MM.1S (cell line): ENCODE data around the gene MAP4.

Experiments used
- DNase-seq: peaks from one replicate; pipeline ENCODE4 v3.0.0-alpha.2; 2015
- H2AFZ ChIP-seq: fragments of 300-600 bp; sonication (generic); 2 replicates; pipeline ENCODE4 v1.6.0; 2016; ENCODE audit warnings: antibody characterized with exemption, low read length
- H3F3A ChIP-seq: fragments of 300-600 bp; sonication (generic); 2 replicates; pipeline ENCODE4 v1.6.1; 2016; ENCODE audit warnings: mild to moderate bottlenecking, antibody characterized with exemption, low read length, moderate library complexity, mixed read lengths; ENCODE audit not compliant: insufficient read depth
- H3K27ac ChIP-seq: fragments of 300-600 bp; sonication (generic); 2 replicates; pipeline ENCODE4 v1.5.1; 2016; ENCODE audit warnings: mild to moderate bottlenecking, low read length
- H3K27me3 ChIP-seq: fragments of 300-600 bp; sonication (generic); replicated peaks from 2 replicates; pipeline ENCODE4 v1.6.0; 2016; ENCODE audit warnings: low read length; ENCODE audit not compliant: insufficient read depth
- H3K36me3 ChIP-seq: fragments of 300-600 bp; sonication (generic); replicated peaks from 2 replicates; pipeline ENCODE4 v1.6.1; 2016; ENCODE audit warnings: mild to moderate bottlenecking, low read length, mixed read lengths; ENCODE audit not compliant: insufficient read depth
- H3K4me1 ChIP-seq: fragments of 300-600 bp; sonication (generic); 2 replicates; pipeline ENCODE4 v1.6.1; 2016; ENCODE audit warnings: low read length, mixed read lengths
- H3K4me2 ChIP-seq: fragments of 300-600 bp; sonication (generic); 2 replicates; pipeline ENCODE4 v1.6.0; 2016; ENCODE audit warnings: low read depth, low read length
- H3K4me3 ChIP-seq: fragments of 300-600 bp; sonication (generic); 2 replicates; pipeline ENCODE4 v1.5.1; 2016; ENCODE audit warnings: low read length, mixed read lengths
- H3K79me2 ChIP-seq: fragments of 300-600 bp; sonication (generic); 2 replicates; pipeline ENCODE4 v1.6.1; 2016; ENCODE audit warnings: mixed run types, low read length, mixed read lengths
- H3K9ac ChIP-seq: fragments of 300-600 bp; sonication (generic); 2 replicates; pipeline ENCODE4 v1.6.1; 2016; ENCODE audit warnings: low read length, mixed read lengths
- H3K9me2 ChIP-seq: fragments of 300-600 bp; sonication (generic); replicated peaks from 2 replicates; pipeline ENCODE4 v1.6.1; 2016; ENCODE audit warnings: mild to moderate bottlenecking, low read length, mixed read lengths; ENCODE audit not compliant: insufficient read depth
- H3K9me3 ChIP-seq: fragments of 300-600 bp; sonication (generic); replicated peaks from 2 replicates; pipeline ENCODE4 v1.6.1; 2016; ENCODE audit warnings: mild to moderate bottlenecking, low read length, mixed read lengths; ENCODE audit not compliant: insufficient read depth
- H4K20me1 ChIP-seq: fragments of 300-600 bp; sonication (generic); 2 replicates; pipeline ENCODE4 v1.6.1; 2016; ENCODE audit warnings: mild to moderate bottlenecking, low read length, moderate library complexity, mixed read lengths; ENCODE audit not compliant: insufficient read depth
- EZH2 ChIP-seq: fragments of 300-600 bp; sonication (generic); optimal IDR thresholded peaks from 2 replicates; pipeline ENCODE3; 2017; ENCODE audit warnings: low read depth, mild to moderate bottlenecking, antibody characterized with exemption, low read length, mixed read lengths
- EZH2phosphoT487 ChIP-seq: fragments of 300-600 bp; sonication (generic); IDR thresholded peaks from 2 replicates; pipeline ENCODE4 v1.6.1; 2018; ENCODE audit warnings: antibody characterized with exemption, low read length
- TF ChIP-seq, protein P1 (sequence below): fragments of 300-600 bp; sonication (generic); IDR thresholded peaks from 2 replicates; pipeline ENCODE4 v1.5.1; 2016; ENCODE audit warnings: antibody characterized with exemption, low read length, mixed read lengths

Gene MAP4

DNA sequence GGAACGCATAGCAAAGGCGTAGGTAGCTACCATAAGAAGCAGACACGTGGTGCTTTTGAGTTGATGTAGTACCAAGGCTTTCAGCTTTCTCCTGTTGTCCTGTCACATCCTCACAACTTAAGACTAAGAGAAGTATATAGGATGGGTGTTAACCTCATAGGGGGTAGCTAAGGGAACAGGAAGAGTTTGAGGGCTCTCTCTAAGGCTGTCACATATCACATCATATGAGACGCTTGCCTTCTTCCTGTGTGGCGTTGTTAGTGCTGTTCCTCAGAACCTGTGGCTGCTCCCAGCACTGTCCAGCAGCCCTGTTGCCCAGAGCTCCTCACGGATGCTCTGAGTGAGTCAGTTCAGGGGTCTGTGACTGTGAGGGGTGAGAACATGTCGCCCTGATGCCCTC is 198.6 kb downstream of the MAP4 start:
- Histone ChIP-seq H3K9me3 (no peaks in the 10 kb centered on the region), H3F3A (no peaks in the 10 kb centered on the region), H3K27me3 (no peaks in the 10 kb centered on the region), H3K9ac (no peak overlapping the region), H3K4me3 (no peak overlapping the region), H3K9me2 (no peaks in the 10 kb centered on the region), H3K79me2 (no peaks in the 10 kb centered on the region), H3K4me1 (no peaks in the 10 kb centered on the region), H2AFZ (no peak overlapping the region), H3K4me2 (no peak overlapping the region), H4K20me1 (no peaks in the 10 kb centered on the region), H3K36me3 (no peaks in the 10 kb centered on the region), H3K27ac (no peak overlapping the region)
- TF ChIP-seq EZH2phosphoT487 (no peak), EZH2 (no peak)
- TF ChIP-seq, protein P1, sequence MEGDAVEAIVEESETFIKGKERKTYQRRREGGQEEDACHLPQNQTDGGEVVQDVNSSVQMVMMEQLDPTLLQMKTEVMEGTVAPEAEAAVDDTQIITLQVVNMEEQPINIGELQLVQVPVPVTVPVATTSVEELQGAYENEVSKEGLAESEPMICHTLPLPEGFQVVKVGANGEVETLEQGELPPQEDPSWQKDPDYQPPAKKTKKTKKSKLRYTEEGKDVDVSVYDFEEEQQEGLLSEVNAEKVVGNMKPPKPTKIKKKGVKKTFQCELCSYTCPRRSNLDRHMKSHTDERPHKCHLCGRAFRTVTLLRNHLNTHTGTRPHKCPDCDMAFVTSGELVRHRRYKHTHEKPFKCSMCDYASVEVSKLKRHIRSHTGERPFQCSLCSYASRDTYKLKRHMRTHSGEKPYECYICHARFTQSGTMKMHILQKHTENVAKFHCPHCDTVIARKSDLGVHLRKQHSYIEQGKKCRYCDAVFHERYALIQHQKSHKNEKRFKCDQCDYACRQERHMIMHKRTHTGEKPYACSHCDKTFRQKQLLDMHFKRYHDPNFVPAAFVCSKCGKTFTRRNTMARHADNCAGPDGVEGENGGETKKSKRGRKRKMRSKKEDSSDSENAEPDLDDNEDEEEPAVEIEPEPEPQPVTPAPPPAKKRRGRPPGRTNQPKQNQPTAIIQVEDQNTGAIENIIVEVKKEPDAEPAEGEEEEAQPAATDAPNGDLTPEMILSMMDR: no peak
- no peak for DNase-seq

DNA sequence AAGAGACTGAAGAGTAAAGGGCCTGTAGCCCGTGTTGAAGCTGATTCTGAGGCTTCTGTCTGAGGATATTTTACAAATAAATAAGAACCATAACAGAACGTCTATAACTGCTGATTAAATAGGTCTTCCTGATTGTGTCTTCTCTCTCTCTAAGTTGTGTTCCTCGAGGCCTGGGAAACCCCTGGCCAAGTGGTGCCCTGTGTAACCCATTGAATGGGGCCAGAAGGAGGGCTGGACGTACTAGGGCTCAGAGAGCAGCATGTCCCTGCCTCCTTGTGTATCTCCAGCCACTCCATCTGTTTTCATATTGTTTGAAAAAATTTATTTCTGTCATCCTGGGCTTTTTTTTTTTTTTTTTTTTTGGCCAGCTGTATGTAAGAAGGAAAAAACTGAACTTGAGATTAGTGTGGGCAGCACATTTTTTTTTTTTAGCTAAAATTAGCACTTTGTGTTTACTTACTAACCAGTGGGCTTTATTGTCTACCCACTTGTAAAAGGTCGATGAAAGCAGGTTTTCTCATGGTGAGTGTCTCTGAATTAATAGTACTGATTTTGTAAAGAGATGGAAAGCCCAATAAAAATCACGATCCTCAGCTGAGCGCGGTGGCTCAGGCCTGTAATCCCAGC is 202.6 kb downstream of the MAP4 start:
- Histone ChIP-seq H3K27me3 (no peaks in the 10 kb centered on the region), H3K4me1 (no peaks in the 10 kb centered on the region), H3F3A (no peaks in the 10 kb centered on the region), H3K27ac (no peak overlapping the region), H3K4me3 (no peak overlapping the region), H2AFZ (no peak overlapping the region), H3K36me3 (no peaks in the 10 kb centered on the region), H3K9ac (no peak overlapping the region), H3K4me2 (no peak overlapping the region), H3K79me2 (no peaks in the 10 kb centered on the region), H4K20me1 (no peaks in the 10 kb centered on the region), H3K9me3 (no peaks in the 10 kb centered on the region), H3K9me2 (no peaks in the 10 kb centered on the region)
- DNase-seq: no peak
- TF ChIP-seq, protein P1: no peak
- TF ChIP-seq EZH2phosphoT487: no peak
- TF ChIP-seq EZH2: no peak

DNA sequence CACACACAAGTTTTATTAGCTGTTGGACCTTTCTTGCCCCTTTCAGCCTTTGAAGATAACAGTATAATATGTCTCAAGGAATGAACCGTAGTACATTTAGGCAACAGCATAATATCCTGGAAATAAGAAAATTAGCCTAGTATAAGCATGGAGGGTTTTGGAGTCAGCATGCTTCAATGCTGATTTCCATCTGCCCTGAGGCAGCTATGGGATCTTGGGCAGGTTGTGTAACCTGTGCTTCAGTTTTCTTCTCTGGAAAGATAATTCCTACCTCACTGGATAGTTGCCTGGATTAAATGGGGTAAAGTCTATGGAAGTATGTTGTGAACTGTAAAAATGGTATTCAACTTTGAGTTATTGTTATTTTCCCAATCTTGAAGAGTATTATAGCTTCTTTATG is 211.6 kb downstream of the MAP4 start:
- no peaks in the 10 kb centered on the region for H3K27me3 ChIP-seq
- no peak for DNase-seq
- H3K79me2 ChIP-seq: peaks cover 9% of the 10 kb centered on the region
- H4K20me1 ChIP-seq: no peaks in the 10 kb centered on the region
- peaks cover 5% of the 10 kb centered on the region; the same call in 1 of the 2 replicates for H3F3A ChIP-seq
- no peaks in the 10 kb centered on the region for H3K9me2 ChIP-seq
- no peak overlapping the region for H3K4me3 ChIP-seq
- H3K9ac ChIP-seq: no peak overlapping the region
- H3K27ac ChIP-seq: no peak overlapping the region
- H3K4me1 ChIP-seq: peaks cover 8% of the 10 kb centered on the region
- no peak overlapping the region for H3K4me2 ChIP-seq
- H3K9me3 ChIP-seq: no peaks in the 10 kb centered on the region
- TF ChIP-seq EZH2 (no peak), EZH2phosphoT487 (no peak)
- TF ChIP-seq, protein P1: no peak
- no peak overlapping the region for H2AFZ ChIP-seq
- no peaks in the 10 kb centered on the region for H3K36me3 ChIP-seq
